Activated naive CD8-positive, alpha-beta T cell treated with anti-CD3 and anti-CD28 coated beads for 36 hours (primary cell): ENCODE results near the gene PROCR. TPM values are rescaled to one million over a fixed set of nuclear protein-coding genes. Genes with fewer than 3 reads are reported as not detected.
"Not testable (repeated sequence)": the region's sequence is repeated elsewhere in the genome, so short reads cannot be mapped to it uniquely, and the experiment has no call there.

Experiments used
- DNase-seq: peaks from one replicate; pipeline ENCODE4 v3.0.0; 2021
- H3K27ac Mint-ChIP-seq: one replicate; pipeline ENCODE4 v1.8.0; 2022; ENCODE audit warnings: mild to moderate bottlenecking, moderate library complexity, mixed read lengths
- H3K27me3 Mint-ChIP-seq: one replicate; pipeline ENCODE4 v1.8.0; 2022; ENCODE audit warnings: mild to moderate bottlenecking, mixed read lengths
- H3K36me3 Mint-ChIP-seq: one replicate; pipeline ENCODE4 v1.8.0; 2021; ENCODE audit warnings: mild to moderate bottlenecking, mixed read lengths
- H3K4me1 Mint-ChIP-seq: one replicate; pipeline ENCODE4 v1.8.0; 2021; ENCODE audit warnings: mixed read lengths
- H3K4me3 Mint-ChIP-seq: one replicate; pipeline ENCODE4 v1.8.0; 2022; ENCODE audit warnings: mild to moderate bottlenecking, moderate library complexity, mixed read lengths
- H3K9me3 Mint-ChIP-seq: one replicate; pipeline ENCODE4 v1.8.0; 2022; ENCODE audit warnings: mixed read lengths
- total RNA-seq, 2 experiments: library from RNA; stranded (reverse); gene quantifications; one replicate each; pipeline ENCODE4 v1.2.3, GENCODE V29; 2021

The PROCR gene
- total RNA-seq, 2 experiments from 2014 or later, result 4.4 to 4.5 TPM

DNA sequence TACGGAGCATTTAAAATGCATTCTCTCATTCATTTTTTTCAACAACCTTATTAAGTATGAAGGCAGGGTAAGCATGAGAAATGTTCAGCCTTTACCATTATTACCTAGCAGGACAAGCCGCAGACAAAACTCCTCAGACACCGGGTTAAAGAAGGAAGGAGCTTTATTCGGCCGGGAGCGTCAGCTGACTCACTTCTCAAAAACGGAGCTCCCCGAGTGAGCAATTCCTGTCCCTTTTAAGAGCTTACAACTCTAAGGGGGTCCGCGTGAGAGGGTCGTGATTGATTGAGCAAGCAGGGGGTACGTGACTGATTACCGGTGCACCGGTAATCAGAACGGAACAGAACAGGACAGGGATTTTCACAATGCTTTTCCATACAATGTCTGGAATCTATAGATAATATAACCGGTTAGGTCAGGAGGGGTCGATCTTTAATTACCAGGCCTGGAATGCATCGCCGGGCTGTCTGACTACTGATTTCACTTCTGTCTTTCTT, 24.2 kb upstream of the PROCR start:
- Mint-ChIP-seq H3K27ac (peak overlapping the region; percentile 91), H3K4me3 (peak overlapping the region; percentile 92), H3K4me1 (peaks cover 30% of the 10 kb centered on the region)
- not testable (repeated sequence) for H3K27me3 Mint-ChIP-seq, H3K36me3 Mint-ChIP-seq, H3K9me3 Mint-ChIP-seq
- peak; percentile 21 for DNase-seq

DNA sequence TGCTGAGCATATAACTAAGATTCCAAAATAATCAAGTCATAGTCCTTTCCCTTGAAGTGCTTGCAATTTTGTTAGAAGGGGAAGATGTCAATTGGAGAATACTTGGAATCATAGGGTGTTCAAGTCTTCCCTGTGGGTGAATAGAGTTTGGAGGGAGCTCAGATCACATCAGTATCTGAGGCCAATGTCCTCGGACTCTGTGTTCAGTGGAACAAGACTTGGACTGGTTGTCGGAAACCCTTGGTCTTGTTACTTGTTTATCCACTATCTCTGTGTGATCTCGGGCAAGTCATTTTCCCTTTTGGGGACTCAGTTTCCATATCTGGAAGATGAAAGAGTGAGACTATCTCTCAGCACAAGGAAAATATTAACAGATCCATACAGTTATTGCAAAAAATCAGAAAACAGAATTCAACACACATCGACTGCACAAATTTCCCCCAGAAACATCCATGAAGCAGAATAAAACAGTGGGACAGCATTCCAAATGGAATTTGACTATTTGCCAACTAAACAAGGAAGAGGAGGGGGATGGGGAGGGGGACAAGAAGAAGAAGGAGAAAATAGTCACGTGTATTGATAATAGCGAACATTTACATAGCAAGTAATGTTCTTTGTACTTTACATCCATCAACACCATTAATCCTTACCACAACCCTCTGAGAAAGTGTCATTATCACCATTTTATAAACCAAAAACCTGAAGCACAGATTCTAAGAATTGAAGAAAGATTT, 20.9 kb upstream of the PROCR start:
- H3K4me1 Mint-ChIP-seq, result peaks cover 19% of the 10 kb centered on the region
- DNase-seq, result no peak
- H3K36me3 Mint-ChIP-seq, result no peaks in the 10 kb centered on the region
- H3K27me3 Mint-ChIP-seq, result no peaks in the 10 kb centered on the region
- H3K27ac Mint-ChIP-seq, result no peak overlapping the region
- no peaks in the 10 kb centered on the region for H3K9me3 Mint-ChIP-seq
- H3K4me3 Mint-ChIP-seq, result no peak overlapping the region

DNA sequence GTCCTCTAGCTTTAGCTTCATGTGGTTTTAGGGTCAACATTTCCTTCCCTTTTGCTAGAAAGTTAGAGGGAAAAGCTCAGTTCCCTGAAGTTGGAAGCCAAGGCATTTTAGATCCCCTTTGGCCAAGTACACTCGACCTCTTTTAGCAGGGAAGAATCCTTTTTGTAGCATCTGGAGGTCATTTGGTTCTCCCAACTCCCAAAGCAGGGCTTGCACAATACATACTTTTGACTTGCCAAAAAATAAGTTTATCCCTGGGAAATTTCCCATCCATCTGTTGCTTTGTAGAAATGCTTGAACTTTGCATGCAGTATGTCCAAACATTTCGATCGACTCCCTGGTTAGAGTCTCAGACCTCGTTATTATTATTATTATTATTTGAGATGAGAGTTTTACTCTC, 20.1 kb upstream of the PROCR start:
- H3K27ac Mint-ChIP-seq, result no peak overlapping the region
- no peak for DNase-seq
- no peaks in the 10 kb centered on the region for H3K36me3 Mint-ChIP-seq
- no peaks in the 10 kb centered on the region for H3K9me3 Mint-ChIP-seq
- H3K27me3 Mint-ChIP-seq, result no peaks in the 10 kb centered on the region
- no peak overlapping the region for H3K4me3 Mint-ChIP-seq
- H3K4me1 Mint-ChIP-seq, result peaks cover 17% of the 10 kb centered on the region

DNA sequence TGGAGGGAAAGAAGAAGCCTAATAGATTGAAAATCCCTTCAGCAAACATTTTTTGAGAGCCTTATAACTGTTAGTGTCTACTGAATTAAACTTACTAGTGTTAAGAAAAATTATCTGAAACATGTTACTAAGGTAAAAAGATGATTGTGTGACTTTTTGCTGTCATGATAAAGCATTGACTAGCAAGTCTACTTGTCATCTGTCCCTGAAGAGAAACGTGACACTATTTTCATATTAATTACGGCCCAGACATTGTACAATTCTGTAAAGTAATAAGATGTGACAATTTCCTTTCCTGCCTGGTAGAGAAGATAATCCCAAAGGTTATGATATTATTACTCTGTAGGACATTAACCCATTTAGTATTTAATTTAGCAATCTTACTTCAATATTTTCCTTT, 15.9 kb upstream of the PROCR start:
- Mint-ChIP-seq H3K9me3 (no peaks in the 10 kb centered on the region), H3K4me1 (peaks cover 4% of the 10 kb centered on the region), H3K36me3 (no peaks in the 10 kb centered on the region), H3K27me3 (no peaks in the 10 kb centered on the region), H3K27ac (no peak overlapping the region), H3K4me3 (no peak overlapping the region)
- no peak for DNase-seq

DNA sequence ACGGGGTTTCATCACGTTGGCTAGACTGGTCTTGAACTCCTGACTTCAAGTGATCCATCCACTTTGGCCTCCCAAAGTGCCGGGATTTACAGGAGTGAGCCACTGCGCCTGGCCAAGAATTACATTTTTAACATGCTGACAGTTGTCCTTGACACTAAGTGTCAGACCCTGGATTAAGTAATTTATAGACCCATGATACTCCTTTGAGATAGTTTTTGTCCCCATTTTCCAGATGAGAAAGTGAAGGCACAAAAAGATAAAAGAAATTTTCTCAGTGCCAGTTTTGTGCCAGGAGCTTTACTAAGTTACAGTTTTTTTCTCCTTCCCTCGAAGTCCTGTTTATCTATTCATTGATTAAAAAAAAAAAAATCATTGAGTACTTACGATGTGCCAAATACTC, 14.9 kb upstream of the PROCR start:
- H3K36me3 Mint-ChIP-seq, result no peaks in the 10 kb centered on the region
- no peaks in the 10 kb centered on the region for H3K9me3 Mint-ChIP-seq
- no peak overlapping the region for H3K27ac Mint-ChIP-seq
- peaks cover 9% of the 10 kb centered on the region for H3K4me1 Mint-ChIP-seq
- DNase-seq, result no peak
- no peak overlapping the region for H3K4me3 Mint-ChIP-seq
- no peaks in the 10 kb centered on the region for H3K27me3 Mint-ChIP-seq

DNA sequence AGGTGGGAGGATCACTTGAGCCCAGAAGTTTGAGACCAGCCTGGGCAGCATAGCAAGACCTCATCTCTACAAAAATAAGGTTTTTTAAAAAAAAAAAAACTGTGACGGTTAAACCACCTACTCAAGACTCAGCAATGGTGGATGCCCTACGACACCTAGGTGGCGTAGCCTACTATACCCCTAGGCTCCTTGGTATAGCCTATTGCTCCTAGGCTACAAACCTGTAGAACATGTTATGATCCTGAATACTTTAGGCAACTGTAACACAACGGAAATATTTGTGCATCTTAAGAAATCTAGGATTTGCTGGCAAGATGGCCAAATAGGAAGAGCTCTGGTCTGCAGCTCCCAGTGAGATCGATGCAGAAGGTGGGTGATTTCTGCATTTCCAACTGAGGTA, 11.5 kb upstream of the PROCR start:
- H3K9me3 Mint-ChIP-seq, H3K27me3 Mint-ChIP-seq, H3K36me3 Mint-ChIP-seq, H3K4me3 Mint-ChIP-seq, H3K27ac Mint-ChIP-seq, H3K4me1 Mint-ChIP-seq, DNase-seq: not testable (repeated sequence)

DNA sequence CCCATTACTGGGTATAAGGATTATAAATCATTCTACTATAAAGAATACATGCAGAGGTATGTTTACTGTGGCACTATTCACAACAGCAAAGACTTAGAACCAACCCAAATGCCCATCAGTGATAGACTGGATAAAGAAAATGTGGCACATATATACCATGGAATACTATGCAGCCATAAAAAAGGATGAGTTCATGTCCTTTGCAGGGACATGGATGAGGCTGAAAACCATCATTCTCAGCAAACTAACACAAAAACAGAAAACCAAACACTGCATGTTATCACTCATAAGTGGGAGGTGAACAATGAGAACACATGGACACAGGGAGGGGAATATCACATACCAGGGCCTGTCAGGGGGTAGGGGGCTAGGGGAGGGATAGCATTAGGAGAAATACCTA, 7.3 kb upstream of the PROCR start:
- not testable (repeated sequence) for H3K4me3 Mint-ChIP-seq

DNA sequence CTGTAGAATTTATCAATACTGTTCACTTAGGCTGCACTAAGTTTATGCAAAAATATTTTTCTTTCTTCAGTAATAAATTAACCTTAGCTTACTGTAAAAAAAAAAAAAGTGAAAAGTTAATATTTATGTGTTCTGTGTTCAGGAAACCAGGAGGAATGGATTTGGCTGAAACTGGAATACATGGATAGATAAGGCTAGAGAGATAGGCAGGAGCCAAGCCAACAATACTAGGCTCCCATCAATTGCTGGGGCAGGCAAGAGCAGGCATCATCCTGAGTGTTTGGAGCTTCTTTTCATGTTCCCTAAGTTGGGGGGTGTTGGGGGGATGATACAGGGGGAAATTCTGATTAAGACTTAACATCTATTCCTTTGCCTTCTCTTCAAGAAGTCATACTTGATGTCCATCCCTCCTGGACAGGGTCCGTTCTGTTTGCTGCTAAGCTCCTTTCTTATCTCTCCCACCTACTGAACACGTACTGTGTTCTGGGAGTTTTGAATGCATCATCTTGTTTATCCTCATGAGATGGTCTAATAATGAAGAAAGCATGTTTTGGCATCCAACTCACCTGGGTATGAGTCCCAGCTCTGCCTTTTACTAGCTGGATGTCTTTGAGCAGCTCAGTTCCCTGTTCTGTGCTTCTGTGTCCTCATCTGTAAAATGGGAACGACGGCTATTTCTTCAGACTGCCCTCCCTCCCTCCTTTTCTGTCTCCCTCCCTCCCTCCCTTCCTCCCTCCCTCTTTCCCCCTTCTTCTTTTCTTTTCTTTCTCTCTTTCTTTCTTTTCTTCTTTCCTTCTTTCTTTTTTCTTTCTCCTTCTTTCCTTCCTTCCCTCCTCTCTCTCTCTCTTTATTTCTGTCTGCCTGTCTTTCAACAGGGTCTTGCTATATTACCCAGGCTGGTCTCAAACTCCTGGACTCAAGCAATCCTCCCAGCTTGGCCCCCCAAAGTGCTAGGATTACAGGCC, 6.4 kb upstream of the PROCR start:
- no peak overlapping the region for H3K27ac Mint-ChIP-seq
- H3K36me3 Mint-ChIP-seq, result peaks cover 4% of the 10 kb centered on the region
- H3K4me3 Mint-ChIP-seq, result no peak overlapping the region
- peaks cover 7% of the 10 kb centered on the region for H3K9me3 Mint-ChIP-seq
- no peak for DNase-seq
- peaks cover 9% of the 10 kb centered on the region for H3K4me1 Mint-ChIP-seq
- H3K27me3 Mint-ChIP-seq, result no peaks in the 10 kb centered on the region

More for the DNA sequence above, 7.3 kb upstream of the PROCR start:
- H3K9me3 Mint-ChIP-seq, H3K27me3 Mint-ChIP-seq, H3K27ac Mint-ChIP-seq, H3K4me1 Mint-ChIP-seq, DNase-seq, H3K36me3 Mint-ChIP-seq: not testable (repeated sequence)

DNA sequence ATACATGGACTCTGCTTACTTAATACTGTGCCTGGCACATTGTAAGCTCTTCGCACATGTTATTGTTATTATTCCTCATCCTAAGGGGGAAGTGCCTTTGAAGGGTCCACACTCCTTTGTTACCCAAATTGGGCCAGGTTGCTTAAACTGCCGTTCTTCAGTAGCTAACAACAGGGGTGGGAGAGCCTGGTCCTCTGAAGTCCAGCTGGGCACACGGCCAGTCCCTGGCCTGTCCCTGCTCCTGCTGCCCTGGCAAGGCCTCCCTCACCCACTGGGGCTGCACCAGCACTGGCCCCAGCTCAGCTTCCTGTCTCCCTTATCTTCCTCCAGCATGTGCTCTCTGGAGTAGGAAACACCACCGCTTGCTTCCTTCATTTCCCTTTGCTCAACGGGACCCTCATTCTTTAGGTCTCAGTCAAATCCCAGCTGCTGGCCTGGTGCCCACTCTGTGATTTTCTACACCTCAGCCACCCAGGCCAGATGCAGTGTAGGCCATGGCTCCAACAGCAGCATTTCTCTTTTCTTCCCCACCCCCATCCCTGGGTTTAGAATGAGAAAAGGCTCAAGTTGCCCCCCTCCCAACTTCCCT, 5.5 kb upstream of the PROCR start:
- peaks cover 4% of the 10 kb centered on the region for H3K4me1 Mint-ChIP-seq
- DNase-seq, result no peak
- peaks cover 7% of the 10 kb centered on the region for H3K9me3 Mint-ChIP-seq
- H3K36me3 Mint-ChIP-seq, result peaks cover 4% of the 10 kb centered on the region
- no peak overlapping the region for H3K4me3 Mint-ChIP-seq
- no peaks in the 10 kb centered on the region for H3K27me3 Mint-ChIP-seq
- H3K27ac Mint-ChIP-seq, result no peak overlapping the region

DNA sequence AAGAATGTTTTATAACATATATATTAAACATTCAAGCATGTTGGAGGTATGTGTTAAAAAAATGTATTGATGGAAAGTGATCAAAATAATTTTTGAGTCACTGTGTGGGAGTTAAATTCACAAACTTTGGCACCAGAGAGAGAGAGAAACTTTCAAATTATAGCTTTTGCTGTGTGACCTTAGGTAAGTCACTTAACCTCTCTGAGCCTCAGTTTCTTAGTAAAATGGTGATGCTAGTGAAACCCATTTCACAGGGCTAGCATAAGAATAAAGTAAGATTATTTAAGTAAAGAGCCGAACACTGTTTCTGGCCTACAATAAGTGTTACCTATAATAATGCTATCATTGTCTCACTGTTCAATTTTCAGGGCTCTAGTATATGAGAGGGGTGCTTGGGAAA, 4.1 kb upstream of the PROCR start:
- peaks cover 4% of the 10 kb centered on the region for H3K36me3 Mint-ChIP-seq
- H3K9me3 Mint-ChIP-seq, result peaks cover 7% of the 10 kb centered on the region
- peaks cover 14% of the 10 kb centered on the region for H3K4me1 Mint-ChIP-seq
- H3K27ac Mint-ChIP-seq, result no peak overlapping the region
- no peak overlapping the region for H3K4me3 Mint-ChIP-seq
- DNase-seq, result no peak
- no peaks in the 10 kb centered on the region for H3K27me3 Mint-ChIP-seq

DNA sequence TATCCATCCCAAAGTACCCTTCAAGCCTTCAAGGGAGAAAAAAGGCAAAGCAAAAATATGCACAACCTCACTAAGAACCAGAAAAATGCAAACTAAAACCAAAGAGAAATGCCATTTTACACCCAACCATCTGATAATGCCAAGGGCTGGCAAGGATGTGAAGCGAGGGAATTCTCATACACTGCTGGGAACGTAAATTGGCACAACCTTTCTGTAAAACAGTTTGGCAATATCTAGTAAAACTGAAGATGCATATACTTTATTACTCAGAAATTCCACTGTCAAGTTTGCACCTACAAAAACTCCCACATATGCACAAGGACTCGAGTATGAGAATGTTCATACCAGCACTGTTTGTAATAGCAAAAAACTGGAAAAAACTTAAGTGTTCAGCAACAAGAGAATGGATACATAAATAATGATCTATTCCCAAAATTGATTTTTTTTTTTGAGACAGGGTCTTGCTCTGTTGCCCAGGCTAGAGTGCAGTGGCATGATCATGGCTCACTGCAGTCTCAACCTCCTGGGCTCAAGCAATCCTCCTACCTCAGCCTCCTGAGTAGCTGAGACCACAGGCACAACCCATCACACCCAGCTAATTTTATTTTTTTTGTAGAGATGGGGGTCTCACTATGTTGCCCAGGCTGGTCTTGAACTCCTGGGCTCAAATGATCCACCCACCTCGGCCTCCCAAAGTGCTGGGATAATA, 3.0 kb upstream of the PROCR start:
- DNase-seq, H3K27ac Mint-ChIP-seq, H3K9me3 Mint-ChIP-seq, H3K36me3 Mint-ChIP-seq, H3K27me3 Mint-ChIP-seq, H3K4me3 Mint-ChIP-seq: not testable (repeated sequence)
- H3K4me1 Mint-ChIP-seq, result peaks cover 17% of the 10 kb centered on the region

DNA sequence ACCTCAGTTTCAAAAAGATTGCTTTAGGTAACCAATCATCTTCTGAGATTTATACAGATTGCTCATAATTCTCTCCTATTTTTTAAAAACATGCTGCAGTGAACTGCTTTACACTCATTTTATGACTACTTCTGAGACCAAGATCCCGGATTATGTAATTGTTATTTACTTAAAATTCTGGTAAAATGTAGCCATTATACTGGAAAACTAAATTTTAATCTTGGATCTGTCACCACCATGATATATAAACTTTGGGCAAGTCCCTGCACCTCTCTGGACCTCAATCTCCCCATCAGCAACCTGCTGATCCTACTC, 477 bp upstream of the PROCR start:
- Mint-ChIP-seq H3K4me3 (peak overlapping the region; percentile 82), H3K36me3 (peaks cover 3% of the 10 kb centered on the region), H3K27ac (no peak overlapping the region), H3K9me3 (no peaks in the 10 kb centered on the region), H3K27me3 (no peaks in the 10 kb centered on the region), H3K4me1 (peaks cover 17% of the 10 kb centered on the region)
- no peak for DNase-seq

DNA sequence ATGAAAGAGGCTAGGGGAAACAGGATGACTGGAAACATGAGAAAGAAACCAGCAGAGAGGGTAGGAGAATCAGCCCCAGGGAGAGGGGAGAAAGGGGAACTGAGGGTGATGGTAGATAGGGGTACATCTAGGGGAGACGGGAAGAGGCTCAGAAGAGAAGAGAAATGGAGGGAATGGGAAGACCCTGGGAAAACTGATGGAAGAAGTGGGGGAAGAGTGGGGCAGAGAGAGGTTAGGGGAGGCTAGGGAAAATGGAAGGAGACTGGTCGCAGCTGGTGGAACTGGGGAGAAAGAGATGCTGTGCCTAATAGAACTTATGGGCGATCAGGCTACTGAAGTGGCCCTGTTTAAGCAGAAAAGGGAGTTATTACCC, 548 bp downstream of the PROCR start:
- Mint-ChIP-seq H3K4me3 (peak overlapping the region; percentile 82), H3K27me3 (no peaks in the 10 kb centered on the region), H3K9me3 (no peaks in the 10 kb centered on the region), H3K27ac (no peak overlapping the region), H3K36me3 (peaks cover 3% of the 10 kb centered on the region), H3K4me1 (peaks cover 17% of the 10 kb centered on the region)
- DNase-seq, result no peak

DNA sequence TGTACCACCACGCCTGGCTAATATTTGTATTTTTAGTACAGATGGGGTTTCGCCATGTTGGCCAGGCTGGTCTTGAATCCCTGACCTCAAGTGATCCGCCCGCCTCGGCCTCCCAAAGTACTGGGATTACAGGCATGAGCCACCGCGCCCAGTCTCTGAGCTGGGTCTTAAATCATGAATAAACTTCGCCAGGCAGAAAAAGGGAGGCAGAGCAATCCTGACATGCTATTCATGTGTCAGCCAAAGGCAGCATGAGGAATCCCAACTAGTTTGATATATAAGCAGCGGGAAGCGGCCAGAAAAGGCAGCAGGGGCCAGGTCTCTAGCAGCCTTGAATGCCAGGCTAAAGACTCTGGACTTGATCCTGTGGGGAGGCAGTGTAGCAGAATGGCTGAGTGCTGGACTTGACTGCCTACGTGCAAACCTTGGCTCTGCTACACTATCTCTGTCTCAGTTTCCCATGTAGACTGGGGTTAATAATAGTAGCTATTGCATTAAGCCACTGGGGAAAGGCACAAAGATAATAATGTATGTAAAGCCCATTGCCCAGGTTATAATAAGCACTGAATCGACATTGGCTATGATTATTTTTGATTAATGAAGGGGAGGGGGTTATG, 1.8 kb downstream of the PROCR start:
- no peak overlapping the region for H3K4me3 Mint-ChIP-seq
- no peaks in the 10 kb centered on the region for H3K9me3 Mint-ChIP-seq
- H3K4me1 Mint-ChIP-seq, result peaks cover 17% of the 10 kb centered on the region
- H3K27ac Mint-ChIP-seq, result no peak overlapping the region
- no peak for DNase-seq
- H3K36me3 Mint-ChIP-seq, result peaks cover 3% of the 10 kb centered on the region
- no peaks in the 10 kb centered on the region for H3K27me3 Mint-ChIP-seq
